Lung (tissue), 12 donors: ENCODE results near the gene NRSN2. TPM values are rescaled to one million over a fixed set of nuclear protein-coding genes. Genes with fewer than 3 reads are reported as not detected.

Source experiments
- ATAC-seq: fragments of 200-7000 bp; cut with Tn5 transposase; one replicate; pipeline ENCODE4 v1.9.1; 2020; ENCODE audit warnings: moderate number of reproducible peaks; ENCODE audit not compliant: insufficient read depth, low FRiP score
- DNase-seq, 3 donors: peaks; one replicate each; pipeline ENCODE4 v3.0.0-alpha.2; 2013 to 2017
- H3K27ac ChIP-seq, 2 donors: one replicate each; pipeline ENCODE4 v1.5.1; 2013; ENCODE audit warnings: mild to moderate bottlenecking in 2 of 2, moderate library complexity in 2 of 2, control low read depth in 1 of 2, inconsistent platforms in 1 of 2, low read depth in 1 of 2, low read length in 1 of 2
- H3K27me3 ChIP-seq, 3 donors: one replicate each; pipeline ENCODE4 v1.5.1; 2013; ENCODE audit warnings: low read length in 2 of 3; ENCODE audit not compliant: control insufficient read depth in 3 of 3, insufficient read depth in 3 of 3
- H3K36me3 ChIP-seq, 4 donors: one replicate each; pipeline ENCODE4 v1.5.1; 2013; ENCODE audit warnings: low read length in 4 of 4, mild to moderate bottlenecking in 1 of 4, moderate library complexity in 1 of 4; ENCODE audit not compliant: control insufficient read depth in 4 of 4, insufficient read depth in 4 of 4
- H3K4me1 ChIP-seq, 5 donors: one replicate each; pipeline ENCODE4 v1.5.1; 2013; ENCODE audit warnings: low read length in 5 of 5, mild to moderate bottlenecking in 2 of 5, moderate library complexity in 1 of 5; ENCODE audit not compliant: control insufficient read depth in 5 of 5, insufficient read depth in 5 of 5
- H3K4me3 ChIP-seq: one replicate; pipeline ENCODE4 v1.5.1; 2013; ENCODE audit warnings: mild to moderate bottlenecking, control low read depth, moderate library complexity
- H3K9ac ChIP-seq, 2 donors: one replicate each; pipeline ENCODE4 v1.5.1; 2013; ENCODE audit warnings: low read length in 2 of 2, control low read depth in 1 of 2; ENCODE audit not compliant: insufficient read depth in 1 of 2
- H3K9me3 ChIP-seq, 4 donors: one replicate each; pipeline ENCODE4 v1.5.1; 2013; ENCODE audit warnings: low read length in 3 of 4, mild to moderate bottlenecking in 1 of 4, moderate library complexity in 1 of 4; ENCODE audit not compliant: control insufficient read depth in 4 of 4, insufficient read depth in 3 of 4
- CTCF ChIP-seq: IDR thresholded peaks from 2 replicates; pipeline ENCODE4 v1.5.1; 2012; ENCODE audit warnings: mild to moderate bottlenecking; ENCODE audit errors: control extremely low read depth, extremely low read depth
- WGBS, 2 donors: extraction: QIAGEN DNeasy Blood & Tissue Kit; methylation state at CpG; one replicate each; pipeline ENCODE4 v1.1.7; 2013; 5-methylcytosine and 5-hydroxymethylcytosine counted together
- polyA plus RNA-seq, 2 donors: library from polyadenylated mRNA; stranded (reverse); fragments of 200-250 nt; gene quantifications; one replicate each; pipeline ENCODE4 v1.2.1, GENCODE V29; 2013
- total RNA-seq, 2 donors: library from RNA; depleted of rRNA in 1 of 2; stranded (reverse); fragments of >200 nt in 1 of 2; gene quantifications; one replicate each; pipeline ENCODE4 v1.2.1, GENCODE V29; 2014 to 2021
- donor health status: control.
- donor health status: control.
- donor health status: Bipolar disorder and iron deficiency.
- donor health status: healthy.
- donor health status: DM: yes; HTN: yes; CAD: no.

Gene NRSN2
- total and polyA plus RNA-seq, 4 donors: 15.3 to 43.7 (median 28.6) TPM

- Histone ChIP-seq H3K9me3 (no peaks in the 10 kb centered on the region), H3K4me1 (peaks cover 16 to 44% (median 27%) of the 10 kb centered on the region in 5 donors), H3K4me3 (peak overlapping the region; percentile 30), H3K9ac (peak overlapping the region in 1 of 2 donors; percentile 24), H3K36me3 (peaks cover 0 to 6% (median 6%) of the 10 kb centered on the region in 4 donors), H3K27ac (no peak overlapping the region), H3K27me3 (no peaks in the 10 kb centered on the region)
- TF ChIP-seq CTCF: no peak
- ATAC-seq: no peak
- 36 to 41% methylated on average over 10 of the region's 10 CpGs for WGBS, 2 donors
- peak; percentile 42 to 84 (median 76) for DNase-seq
Measured at GRCh38 chr20:300345-300990, 46.4 kb upstream of the NRSN2 start.

GRCh38 chr20:301886-302848, 44.7 kb upstream of the NRSN2 start:
- no peak for TF ChIP-seq CTCF
- Histone ChIP-seq H3K9me3 (no peaks in the 10 kb centered on the region), H3K36me3 (peaks cover 0 to 6% (median 6%) of the 10 kb centered on the region in 4 donors), H3K4me1 (peaks cover 16 to 39% (median 27%) of the 10 kb centered on the region in 5 donors), H3K27me3 (no peaks in the 10 kb centered on the region), H3K27ac (no peak overlapping the region), H3K9ac (peak overlapping the region in 1 of 2 donors; percentile 34), H3K4me3 (no peak overlapping the region)
- ATAC-seq (no peak), DNase-seq (no peak)
- 79 to 88% methylated on average over 13 of the region's 13 CpGs for WGBS, 2 donors

- no peak for DNase-seq
- no peak for ATAC-seq
- Histone ChIP-seq H3K4me1 (peaks cover 9 to 38% (median 19%) of the 10 kb centered on the region in 5 donors), H3K27me3 (no peaks in the 10 kb centered on the region), H3K9ac (no peak overlapping the region), H3K27ac (no peak overlapping the region), H3K9me3 (no peaks in the 10 kb centered on the region), H3K36me3 (peaks cover 0 to 6% (median 2%) of the 10 kb centered on the region in 4 donors), H3K4me3 (no peak overlapping the region)
- WGBS, 2 donors: 82 to 88% methylated on average over 11 of the region's 11 CpGs
- TF ChIP-seq CTCF: no peak
Measured at GRCh38 chr20:305745-306144, 41.2 kb upstream of the NRSN2 start.
